GM12872 (cell line): ENCODE results near the gene DSCAM.

Experiments used
- TF ChIP-seq, protein P1 (sequence below): IDR thresholded peaks from 3 replicates; pipeline ENCODE4 v1.5.1; 2011; ENCODE audit warnings: low read depth, mild to moderate bottlenecking, low read length, moderate library complexity; ENCODE audit not compliant: insufficient read depth

DSCAM gene

DNA sequence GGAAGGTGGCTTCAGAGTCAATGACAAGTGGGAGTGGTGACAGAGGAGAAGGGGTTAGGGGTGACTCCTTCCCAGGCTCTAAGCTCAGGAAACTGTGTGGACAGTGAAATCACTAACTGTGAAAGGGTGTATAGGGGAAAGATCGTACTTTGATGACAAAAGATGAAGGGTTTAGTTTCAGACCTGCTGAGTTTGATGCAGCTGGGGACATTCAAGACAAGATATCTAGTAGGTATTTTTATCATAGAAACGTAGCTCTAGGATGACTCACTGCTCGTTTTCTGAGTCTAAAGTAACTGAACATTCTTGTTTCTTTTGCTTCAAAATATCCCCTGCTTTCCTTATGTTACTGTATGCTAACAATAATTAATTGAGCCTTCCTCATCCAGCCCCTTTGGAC, 830.7 kb downstream of the DSCAM start:
- TF ChIP-seq, protein P1, sequence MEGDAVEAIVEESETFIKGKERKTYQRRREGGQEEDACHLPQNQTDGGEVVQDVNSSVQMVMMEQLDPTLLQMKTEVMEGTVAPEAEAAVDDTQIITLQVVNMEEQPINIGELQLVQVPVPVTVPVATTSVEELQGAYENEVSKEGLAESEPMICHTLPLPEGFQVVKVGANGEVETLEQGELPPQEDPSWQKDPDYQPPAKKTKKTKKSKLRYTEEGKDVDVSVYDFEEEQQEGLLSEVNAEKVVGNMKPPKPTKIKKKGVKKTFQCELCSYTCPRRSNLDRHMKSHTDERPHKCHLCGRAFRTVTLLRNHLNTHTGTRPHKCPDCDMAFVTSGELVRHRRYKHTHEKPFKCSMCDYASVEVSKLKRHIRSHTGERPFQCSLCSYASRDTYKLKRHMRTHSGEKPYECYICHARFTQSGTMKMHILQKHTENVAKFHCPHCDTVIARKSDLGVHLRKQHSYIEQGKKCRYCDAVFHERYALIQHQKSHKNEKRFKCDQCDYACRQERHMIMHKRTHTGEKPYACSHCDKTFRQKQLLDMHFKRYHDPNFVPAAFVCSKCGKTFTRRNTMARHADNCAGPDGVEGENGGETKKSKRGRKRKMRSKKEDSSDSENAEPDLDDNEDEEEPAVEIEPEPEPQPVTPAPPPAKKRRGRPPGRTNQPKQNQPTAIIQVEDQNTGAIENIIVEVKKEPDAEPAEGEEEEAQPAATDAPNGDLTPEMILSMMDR, result no peak

DNA sequence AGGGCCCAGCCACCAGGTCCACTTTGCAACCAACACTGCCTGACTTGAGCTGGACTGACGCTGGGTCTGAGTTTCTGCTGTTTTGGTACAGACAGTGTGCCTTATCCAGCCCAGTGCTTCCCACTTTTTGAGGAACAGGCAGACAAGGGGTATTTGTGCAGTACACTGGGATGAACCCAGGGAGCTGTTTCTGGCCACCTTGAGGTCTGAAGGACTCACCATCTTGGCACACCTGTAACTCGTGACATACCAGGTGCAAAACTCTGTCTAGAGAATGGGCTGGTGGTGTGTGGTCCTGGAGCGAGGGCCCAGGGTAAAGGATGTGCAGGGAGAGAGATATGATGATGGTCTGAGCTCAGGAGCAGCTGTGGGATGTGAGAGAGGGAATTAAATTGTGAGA, 831.1 kb downstream of the DSCAM start:
- TF ChIP-seq, protein P1, result no peak

DNA sequence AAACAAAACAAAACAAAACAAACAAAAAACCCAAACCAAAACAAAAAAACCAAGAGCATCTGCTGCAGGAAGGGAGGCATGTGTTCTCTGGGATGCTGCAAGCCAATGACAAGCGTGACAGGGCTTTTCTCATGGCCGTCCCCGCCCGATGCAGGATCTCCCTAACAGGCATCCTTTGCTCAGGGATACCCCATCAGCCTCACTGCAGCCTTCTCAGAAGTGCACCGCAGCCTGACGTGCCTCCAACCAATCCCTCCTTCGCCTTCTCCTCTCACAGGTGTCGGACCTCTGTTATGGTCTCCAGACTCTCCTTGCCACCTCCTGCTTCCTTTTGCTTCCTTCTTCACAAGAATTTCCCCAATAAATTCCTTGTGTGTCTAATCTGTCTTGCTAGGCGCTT, 832.6 kb downstream of the DSCAM start:
- TF ChIP-seq, protein P1, result no peak

DNA sequence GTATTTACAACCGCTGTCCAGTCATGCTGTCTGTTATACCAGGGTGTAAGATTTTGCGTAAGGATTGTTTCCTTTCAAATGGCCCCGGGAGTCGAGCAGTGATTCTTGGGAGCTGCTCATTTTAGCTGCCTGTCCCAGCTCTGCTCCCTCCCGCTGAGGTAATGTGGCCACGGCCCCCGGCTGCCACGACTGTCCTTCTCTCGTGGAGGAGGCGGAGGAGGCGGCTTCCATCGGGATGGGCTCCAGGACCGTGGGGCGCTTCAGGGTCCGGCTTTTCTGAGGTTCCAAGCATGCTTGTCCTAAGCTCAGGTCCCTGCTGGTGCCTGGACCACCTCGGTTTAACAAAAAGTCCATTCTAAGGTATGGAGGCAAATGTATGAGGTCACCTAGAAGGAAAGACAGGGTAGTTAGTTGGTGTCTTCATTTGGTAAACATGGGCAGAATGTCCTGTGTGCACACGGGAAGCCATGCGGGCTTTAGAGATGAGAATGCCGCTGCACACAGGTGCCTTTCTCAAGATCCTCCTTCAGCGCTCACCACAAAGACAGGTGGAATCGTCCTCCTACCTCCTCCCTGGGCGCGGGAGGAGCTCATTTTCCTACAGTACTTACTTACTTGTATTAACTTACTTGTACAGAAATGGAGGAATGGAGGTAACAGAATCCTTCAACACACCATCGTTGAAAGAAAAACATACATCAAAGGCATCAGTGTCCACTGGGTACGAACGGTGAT, 833.8 kb downstream of the DSCAM start:
- TF ChIP-seq, protein P1, result no peak

DNA sequence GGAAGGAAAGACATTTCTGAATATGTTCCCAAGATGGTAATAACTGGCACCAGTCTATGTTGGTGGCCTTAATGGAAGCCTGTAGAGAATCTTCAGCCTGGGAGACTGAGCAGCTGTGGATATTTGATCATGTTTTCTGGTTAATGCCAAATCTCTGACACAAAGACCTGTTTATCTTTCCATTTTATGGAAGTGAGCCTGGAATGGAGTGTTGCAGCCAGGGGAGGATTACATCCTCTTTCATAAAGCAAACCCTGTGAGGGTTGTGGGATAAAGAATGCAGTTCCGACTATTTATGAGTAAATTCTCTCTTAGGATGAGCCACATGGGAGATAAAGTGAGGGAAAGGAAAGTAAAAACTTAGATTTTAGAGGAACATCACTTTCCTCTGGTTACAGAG, 835.6 kb downstream of the DSCAM start:
- TF ChIP-seq, protein P1, result no peak

DNA sequence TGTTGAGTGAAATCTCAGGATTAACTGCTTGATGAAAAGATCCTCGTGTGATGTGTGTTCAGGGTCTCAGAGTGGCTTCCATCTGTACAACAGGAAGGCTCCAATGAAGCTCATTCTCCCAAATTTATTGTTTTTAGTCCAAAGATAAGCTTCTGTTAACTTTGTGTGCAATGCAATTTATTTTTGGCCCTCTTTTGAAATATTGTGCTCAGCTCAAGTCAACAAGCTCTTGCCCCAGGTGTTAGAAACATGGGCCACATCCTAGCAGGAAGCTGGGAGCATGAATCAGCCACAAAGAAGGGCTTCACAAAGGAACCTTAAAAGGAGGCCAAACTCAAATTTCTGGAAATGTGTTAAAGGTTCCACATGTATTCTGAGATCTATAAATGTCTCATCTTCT, 844.0 kb downstream of the DSCAM start:
- TF ChIP-seq, protein P1, result no peak

DNA sequence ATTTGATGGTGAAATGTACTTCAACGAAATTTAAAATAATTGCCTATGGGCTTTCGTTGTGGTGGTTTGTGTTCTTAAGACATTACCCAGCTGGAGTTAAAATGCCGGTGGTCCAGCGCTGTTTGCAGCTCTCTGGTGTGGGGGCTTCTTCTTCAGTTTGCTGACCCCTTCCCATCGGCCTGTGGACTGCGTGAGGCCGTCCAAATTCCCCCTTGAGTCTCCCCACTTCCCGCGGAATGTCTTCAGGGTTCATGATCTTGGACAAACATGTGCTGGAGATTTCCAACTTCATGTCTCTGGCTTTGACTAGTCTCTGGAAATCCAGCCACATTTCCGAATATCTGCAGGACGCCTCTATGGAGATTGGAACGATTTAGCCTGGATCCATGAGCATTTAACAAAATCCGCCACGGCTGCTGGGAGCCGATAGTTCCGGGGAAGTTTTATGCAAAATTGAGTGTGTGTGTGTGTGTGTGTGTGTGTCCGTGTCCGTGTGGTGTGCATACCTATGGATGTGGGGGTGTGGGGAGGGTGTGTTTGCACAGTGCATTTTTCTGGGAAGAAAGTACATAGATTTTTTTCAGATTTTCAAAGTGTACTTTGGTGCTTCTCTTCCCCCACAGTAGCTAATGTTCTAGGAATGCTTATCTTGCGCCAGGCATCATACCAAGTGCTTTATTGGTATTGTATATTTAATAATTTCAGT, 862.5 kb downstream of the DSCAM start:
- TF ChIP-seq, protein P1, result no peak
